Right ventricle myocardium superior (tissue), 1 donor: Measurements from ENCODE around the gene PTPN4. TPM values are rescaled to one million over a fixed set of nuclear protein-coding genes. Genes with fewer than 3 reads are reported as not detected.

ENCODE experiments used
- ATAC-seq: fragments of 200-7000 bp; cut with Tn5 transposase; one replicate; pipeline ENCODE4 v1.9.1; 2020; ENCODE audit warnings: mild to moderate bottlenecking; ENCODE audit not compliant: poor library complexity
- DNase-seq: peaks from one replicate; pipeline ENCODE4 v3.0.0-alpha.2; 2020
- intact Hi-C: fragments of 100-400 bp; cut with DNase I; formaldehyde crosslinking; loops from one replicate; pipeline ENCODE4 v1.11.2; 2022
- total RNA-seq: library from RNA; stranded (reverse); fragmentation: NEBNext Ultra II Directional; extraction: Animal tissue kit (Norgen Biotek cat#: 25700); gene quantifications from one replicate; pipeline ENCODE4 v1.2.1, GENCODE V29; 2021
- donor health status: DM: no; HTN: yes; CAD: no; lungs with severe emphysema.

PTPN4 gene
- total RNA-seq, 1 donor from 2014 or later = 37.6 TPM

DNA sequence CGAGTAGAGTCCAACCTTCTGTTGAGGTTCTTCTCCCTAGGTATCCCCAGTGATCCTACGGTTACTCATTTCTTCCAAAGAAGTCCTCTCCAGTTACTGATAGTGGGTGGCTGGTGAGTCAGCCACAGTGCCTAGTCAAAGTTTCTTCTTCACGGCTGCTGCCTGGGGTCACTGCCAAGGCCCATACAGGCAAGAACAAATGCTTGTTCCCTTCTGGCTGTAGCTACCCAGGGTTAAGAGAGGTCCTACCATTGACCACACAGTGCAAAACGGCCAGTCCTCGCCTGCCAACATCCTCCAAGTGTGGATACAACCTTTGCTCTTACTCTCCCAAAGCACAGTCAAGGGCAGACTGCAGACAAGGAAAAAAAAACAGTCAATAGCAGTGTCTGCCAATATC, 2.9 kb upstream of the PTPN4 start:
- intact Hi-C loops = no loop called here
- DNase-seq (peak; percentile 72), ATAC-seq (no peak)

DNA sequence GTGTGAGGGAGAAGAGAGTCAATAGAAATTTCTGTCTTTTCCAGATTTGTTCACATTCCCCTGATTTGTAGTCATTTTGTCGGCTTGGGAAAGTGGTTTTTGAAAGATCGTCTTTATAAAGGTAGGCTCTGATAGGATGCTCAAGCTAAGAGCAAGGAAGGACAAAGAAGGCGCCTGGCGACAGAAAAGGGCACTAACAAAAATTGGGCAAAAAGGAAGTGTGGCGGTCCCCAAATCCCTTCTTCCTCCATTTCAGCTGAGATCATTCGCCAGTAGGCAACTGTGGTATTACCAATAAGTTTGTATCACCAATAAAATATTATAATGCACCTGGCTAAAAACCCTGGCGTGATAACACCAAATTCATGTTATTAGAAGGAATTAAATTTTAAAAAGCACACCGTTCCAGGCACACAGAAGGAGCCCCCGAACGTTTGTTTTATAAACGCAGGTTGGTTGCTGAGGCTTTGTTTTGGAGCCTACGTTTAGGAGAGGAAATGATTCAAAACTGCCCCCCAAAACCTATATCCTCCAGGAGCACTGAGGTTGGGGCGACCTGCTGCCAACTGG, 756 bp upstream of the PTPN4 start:
- ATAC-seq = no peak
- intact Hi-C loops = no loop called here
- DNase-seq = no peak

DNA sequence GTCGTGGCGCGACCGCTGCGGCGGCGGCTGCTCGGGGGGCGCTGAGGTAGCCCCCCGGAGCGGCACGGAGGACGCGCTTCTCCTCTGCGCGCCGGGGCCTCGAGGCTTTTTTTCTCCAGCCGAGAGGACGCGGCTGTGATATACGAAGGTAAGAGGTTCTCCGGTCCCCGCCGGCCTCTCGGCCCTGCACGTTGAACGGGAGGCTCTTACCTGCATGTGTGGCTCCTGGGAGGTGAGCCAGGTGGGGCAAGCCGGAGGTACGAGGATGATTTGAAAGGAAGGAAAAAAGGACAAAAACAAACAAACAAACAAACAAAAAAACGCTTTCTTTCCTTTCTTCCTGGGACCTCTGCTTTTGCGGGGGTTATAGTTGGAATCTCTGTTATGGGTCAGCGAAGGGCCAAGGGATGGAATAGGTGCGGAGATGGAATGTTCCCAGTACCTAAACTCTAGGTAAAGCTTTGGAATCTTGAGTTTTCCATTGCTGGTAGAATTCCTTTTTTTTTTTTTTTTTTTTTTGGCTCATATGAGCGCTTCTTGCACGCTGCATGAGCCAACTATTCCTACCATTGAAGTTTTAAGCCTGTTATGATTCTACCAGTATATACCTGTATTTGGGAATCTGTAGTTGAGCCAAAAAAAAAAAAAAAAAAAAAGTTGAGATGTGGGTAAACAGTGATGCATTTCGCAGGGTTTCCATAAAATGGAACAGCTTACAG, 674 bp downstream of the PTPN4 start:
- peak; percentile 11 for ATAC-seq
- intact Hi-C loops = no loop called here
- peak; percentile 68 for DNase-seq

DNA sequence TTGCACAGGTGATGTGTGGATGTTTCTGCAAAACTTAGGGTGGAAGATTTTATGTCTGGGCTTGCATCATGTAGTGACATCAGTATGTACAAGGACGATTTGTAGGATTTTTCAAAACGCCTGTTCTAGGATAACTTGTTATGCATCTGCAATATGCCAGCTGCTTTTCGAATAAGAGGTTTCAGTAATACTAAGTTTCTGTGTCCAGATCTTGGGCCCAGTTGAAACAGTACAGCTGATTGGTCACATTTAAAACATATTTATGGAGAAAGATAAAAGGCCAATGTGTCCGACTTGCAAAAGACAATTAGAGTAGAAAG, 1.2 kb downstream of the PTPN4 start:
- intact Hi-C loops = no loop called here
- ATAC-seq = no peak

DNA sequence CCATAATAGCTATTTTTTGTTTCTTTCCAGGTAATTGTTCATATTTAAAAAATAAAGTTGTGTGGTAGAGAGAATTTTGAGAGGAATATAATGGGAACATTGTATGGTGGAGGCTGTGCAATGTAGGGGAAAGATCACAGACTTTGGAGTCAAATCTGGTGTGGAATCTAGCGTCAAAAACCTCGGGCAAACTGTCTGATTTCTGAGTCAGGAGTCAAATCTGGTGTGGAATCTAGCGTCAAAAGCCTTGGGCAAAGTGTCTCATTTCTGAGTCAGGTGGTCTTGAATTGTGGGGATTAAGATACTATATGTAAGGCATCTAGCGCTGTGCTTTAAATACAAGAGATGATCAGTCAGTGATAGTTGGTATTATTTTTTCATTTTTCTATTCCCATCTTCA, 5.1 kb downstream of the PTPN4 start:
- intact Hi-C loops = no loop called here
- DNase-seq (no peak), ATAC-seq (no peak)

More for the DNA sequence above, 1.2 kb downstream of the PTPN4 start:
- DNase-seq = no peak

DNA sequence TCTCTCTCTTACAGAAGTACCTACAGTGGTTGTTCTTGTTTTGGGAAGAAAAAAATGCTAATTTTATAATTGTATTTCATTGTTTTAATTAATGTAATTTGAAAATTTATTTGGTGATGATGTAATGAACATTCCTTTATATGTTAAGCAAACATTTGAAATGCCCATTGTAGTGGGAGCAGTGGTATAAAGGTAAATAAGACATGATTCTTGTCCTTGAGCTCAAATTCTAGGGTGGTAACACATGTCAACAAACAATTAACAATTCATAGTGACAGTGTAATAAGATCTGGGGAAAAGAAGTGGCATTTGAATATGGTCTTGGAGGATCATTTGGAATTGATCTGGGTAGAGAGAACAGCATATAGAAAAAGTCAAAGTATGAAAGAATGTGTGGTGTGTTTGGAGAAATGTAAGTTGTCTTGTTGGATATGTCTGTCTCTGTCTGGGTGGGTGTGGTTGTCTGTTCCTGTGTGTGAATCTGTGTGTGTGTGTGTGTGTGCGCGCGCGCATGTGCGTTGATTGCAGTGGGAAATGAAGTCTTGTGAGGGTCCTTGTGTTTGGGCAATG, 5.8 kb downstream of the PTPN4 start:
- ATAC-seq = no peak
- no peak for DNase-seq
- intact Hi-C loops = no loop called here

DNA sequence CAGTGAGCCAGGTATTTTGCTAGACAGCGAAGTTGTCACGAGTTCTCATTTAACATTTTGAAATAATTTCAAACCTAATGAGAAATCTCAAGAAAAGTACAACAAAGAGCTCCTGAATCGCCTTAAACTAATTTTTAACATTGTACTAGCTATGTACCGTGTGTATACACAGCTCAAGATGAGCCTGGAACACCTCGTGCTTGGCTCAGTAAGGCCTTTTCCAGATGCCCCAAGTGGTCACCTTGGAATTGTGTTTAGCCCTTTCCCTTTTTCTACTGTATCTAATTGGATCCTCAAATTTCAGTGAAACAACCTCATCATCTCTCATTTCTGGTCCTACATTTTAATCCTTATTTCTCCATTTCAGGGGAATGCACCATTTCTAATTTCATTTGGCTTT, 7.2 kb downstream of the PTPN4 start:
- DNase-seq (no peak), ATAC-seq (peak; percentile 57)
- intact Hi-C loops = no loop called here

DNA sequence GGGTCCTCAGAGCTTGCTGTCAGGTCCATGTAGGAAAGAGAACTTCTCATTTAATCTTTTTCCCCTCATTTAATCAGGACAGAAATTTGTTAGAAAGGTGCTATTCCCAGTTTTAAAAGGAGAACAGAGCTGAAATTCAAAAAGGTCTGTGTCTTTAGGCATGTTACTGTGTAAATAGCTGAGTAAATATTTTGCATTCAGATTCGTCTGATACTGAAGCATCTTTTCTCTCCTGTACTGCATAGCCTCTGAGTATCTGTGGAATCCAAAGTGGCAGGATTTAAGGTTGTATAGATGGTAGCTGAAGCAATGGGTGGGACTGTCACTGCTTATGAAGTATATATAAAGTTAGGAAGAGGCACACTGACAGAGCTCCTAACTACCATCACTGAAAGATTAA, 9.0 kb downstream of the PTPN4 start:
- no peak for DNase-seq
- intact Hi-C loops = no loop called here
- ATAC-seq = no peak

DNA sequence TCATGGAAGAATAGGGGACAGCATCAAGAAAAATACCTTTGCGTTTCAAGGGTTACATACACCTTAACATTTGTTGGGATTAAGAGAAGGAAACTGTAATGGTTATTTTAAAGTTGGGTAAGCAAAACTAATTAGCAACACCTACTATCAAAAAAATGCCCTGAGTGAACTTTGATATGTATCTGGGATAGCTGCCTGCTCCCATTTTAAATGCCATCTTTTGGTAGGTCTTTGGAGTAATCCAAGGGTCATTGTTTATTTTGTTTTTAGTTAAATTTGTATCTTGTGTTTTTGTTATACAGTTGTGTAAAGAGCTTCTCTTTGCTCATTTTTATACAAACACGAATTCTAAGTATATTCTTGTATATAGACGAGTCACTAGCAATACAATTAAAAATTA, 9.9 kb downstream of the PTPN4 start:
- DNase-seq = no peak
- intact Hi-C loops = no loop called here

DNA sequence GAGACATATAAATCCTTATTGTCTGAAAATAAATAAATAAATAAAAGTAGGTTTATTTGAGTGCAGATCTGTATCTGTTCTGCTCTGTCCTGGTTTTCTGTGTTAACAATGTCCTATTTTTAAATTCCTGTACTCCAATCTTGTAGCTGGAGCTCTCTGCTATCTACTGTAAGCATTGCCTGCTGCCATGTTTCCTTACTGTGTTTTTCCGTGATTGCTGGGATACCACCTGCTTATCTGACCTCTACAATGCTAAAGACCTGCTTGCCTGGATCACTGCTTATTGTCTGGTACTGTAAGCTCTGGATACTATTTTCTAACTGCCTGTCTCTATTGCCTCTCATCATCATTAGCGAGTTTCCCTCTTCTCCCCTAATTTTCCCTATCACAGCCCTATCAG, 11.6 kb downstream of the PTPN4 start:
- intact Hi-C loops = no loop called here
- ATAC-seq (peak; percentile 95), DNase-seq (no peak)

More for the DNA sequence above, 9.9 kb downstream of the PTPN4 start:
- ATAC-seq = no peak

DNA sequence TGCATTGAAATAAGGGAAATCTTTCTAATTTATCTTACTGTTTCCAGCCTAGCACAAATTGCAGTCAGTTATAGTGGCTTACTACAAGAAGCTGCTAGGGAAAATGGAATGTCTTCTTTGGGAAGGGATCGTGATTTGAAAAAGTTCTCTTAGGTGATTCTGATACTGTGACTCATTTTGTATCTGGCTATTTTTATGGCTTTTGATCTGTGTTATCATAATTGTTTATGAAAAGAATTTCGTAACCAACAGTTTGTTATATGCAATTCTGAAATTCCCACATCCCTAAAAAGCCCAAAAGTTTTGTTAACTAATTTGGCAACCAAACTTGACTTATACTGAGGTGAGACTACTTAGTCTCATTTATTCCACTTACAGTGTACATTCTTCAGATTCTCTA, 12.4 kb downstream of the PTPN4 start:
- ATAC-seq (no peak), DNase-seq (no peak)
- intact Hi-C loops = no loop called here

DNA sequence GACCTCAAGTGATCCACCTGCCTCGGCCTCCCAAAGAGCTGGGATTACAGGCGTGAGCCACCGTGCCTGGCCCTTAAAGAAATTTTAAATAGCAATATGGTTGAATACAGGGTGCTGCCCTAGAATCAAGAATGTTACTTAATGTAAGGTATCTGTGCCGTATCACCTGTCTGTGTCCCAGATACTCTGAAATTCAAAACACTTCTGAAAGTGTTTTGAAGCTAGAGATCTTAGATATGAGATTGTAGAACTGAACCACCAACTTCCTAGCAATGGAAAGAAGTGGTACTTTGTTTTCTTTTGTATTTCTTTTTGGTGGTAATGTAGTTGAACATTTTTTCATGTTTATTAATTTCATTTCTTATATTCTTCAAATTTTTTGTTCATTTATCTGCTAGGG, 13.0 kb downstream of the PTPN4 start:
- DNase-seq = no peak
- intact Hi-C loops = no loop called here
- ATAC-seq = no peak

DNA sequence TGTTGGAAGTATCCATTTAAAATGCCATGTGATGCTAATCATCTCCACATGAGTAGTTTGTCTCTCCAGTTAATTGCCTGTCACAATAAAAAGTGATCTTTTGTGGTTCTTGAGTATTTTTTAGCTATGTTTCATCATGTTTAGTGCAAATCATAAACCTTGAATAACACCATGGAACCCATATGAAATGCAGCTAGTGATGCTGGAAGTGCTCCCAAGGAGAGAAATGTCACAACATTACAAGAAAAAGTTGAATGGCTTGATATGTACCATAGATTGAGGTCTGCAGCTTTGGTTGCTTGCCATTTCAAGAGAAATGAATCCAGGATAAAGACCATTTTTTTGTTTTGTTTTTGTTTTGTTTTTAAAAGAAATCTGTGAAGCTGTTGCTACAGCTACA, 14.3 kb downstream of the PTPN4 start:
- DNase-seq (no peak), ATAC-seq (no peak)
- intact Hi-C loops = no loop called here

DNA sequence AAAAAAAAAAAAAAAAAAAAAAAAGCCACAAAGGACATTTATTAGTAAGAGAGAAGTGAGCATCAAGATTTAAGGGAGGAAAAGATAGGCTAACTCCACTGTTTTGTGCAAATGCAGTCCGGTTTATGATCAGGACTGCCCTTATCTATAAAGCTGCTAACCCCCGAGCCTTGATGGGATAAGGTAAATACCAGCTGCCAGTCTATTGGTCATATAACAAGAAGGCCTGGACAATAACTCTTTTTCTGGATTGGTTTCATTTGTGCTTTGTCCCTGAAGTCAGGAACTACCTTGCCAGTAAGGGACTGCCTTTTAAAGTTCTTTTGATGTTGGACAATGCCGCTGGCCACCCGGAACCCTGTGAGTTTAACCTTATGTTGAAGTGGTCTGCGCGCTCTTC, 15.4 kb downstream of the PTPN4 start:
- no peak for ATAC-seq
- DNase-seq = no peak
- intact Hi-C loops = no loop called here

DNA sequence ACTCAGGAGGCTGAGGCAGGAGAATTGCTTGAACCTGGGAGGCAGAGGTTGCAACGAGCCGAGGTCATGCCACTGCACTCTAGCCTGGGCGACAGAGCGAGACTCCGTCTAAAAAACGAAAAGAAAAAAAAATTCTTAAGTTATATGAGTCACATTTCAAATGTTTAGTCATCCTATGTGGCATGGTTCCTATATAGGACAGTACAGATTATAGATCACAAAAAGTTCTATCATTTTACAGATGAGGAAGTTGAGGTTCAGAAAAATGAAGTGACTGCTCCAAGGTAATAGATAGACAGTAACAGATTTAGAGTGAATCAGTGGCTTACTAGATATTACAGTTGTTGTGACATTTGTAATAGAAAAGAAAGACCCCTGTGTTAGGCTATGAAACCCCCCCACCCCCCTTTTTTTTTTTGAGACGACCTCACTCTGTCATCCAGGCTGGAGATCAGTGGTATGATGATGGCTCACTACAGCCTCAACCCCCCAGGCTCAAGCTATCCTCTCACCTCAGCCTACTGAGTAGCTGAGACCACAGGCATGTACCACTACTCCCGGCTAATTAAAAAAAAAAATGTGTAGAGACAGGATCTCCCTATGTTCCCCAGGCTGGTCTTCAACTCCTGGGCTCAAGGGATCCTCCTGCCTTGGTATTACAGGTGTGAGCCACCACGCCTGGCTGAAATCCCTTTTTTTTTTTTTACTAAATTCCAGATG, 22.7 kb downstream of the PTPN4 start:
- ATAC-seq = no peak
- intact Hi-C loops = no loop called here
- no peak for DNase-seq

DNA sequence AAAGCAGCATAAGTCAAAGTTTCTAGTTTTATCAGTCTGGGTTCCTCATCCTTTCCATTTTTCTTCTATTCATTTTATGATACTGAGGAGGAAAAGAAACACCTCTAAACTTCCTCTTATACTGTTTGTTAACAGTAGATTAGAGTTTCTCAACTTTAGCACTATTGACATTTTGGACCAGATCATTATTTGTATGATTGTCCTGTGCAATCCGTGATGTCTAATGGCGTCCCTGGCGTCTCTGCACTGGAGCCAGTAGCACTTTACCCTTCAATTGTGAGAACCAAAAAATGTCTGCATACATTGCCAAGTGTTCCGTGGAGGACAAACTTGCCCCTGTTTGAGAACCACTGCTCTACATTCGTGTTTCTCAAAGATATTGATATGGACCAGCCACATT, 25.2 kb downstream of the PTPN4 start:
- intact Hi-C loops = no loop called here
- DNase-seq (no peak), ATAC-seq (no peak)

DNA sequence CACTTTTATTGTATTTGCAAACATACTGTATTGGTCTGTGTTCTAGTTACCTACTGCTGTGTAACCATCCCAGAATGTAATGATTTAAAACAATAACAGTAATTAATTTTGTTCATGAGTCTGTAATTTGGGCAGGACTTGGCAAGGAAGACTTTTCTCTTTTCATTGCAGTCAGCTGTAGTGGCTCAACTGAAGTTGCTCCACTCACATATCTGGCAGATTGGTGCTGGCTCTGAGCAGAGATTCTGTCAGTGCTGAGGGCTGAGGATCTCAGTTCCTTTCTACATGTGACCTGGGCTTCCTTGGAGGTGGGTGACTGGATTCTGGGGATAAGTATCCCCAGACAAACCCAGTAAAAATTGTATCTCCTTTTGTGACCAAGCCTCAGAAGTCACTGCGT, 26.6 kb downstream of the PTPN4 start:
- intact Hi-C loops = no loop called here
- no peak for DNase-seq
- peak; percentile 89 for ATAC-seq

DNA sequence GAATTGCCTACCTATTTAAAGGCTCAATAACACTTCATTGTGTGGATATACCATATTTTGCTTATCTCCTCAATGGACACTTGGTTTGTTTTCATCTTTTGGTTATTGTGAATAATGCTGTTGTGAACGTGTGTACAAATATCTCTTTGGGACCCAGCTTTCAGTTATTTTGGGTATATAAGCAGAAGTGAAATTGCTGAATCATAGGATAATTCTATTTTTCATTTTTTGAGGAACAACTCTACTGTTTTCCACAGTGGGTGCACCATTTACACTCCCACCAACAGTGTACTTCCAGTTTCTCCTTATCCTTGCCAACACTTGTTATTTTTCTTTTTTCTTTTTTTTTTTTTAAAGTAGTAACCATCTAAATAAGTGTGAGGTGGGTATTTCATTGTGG, 29.0 kb downstream of the PTPN4 start:
- no peak for ATAC-seq
- DNase-seq = no peak
- intact Hi-C loops = no loop called here

DNA sequence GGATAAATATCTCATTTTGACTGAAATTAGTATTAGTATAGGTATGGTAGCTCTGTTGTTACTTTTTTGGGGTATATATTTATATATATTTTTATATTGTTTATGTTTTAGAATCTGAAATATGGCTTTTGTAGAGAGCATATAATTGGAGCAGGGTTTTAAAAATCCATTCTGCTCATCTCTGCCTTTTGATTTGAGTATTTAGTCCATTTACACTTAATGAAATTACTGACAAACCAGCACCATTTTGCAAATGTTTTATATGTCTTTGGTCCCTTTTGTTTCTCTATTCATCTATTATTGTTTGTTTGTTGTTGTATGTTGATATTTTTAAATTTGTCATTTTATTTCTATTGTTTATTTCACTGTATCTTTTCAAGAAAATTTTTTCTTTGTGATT, 30.7 kb downstream of the PTPN4 start:
- ATAC-seq = no peak
- no peak for DNase-seq
- intact Hi-C loops = no loop called here

DNA sequence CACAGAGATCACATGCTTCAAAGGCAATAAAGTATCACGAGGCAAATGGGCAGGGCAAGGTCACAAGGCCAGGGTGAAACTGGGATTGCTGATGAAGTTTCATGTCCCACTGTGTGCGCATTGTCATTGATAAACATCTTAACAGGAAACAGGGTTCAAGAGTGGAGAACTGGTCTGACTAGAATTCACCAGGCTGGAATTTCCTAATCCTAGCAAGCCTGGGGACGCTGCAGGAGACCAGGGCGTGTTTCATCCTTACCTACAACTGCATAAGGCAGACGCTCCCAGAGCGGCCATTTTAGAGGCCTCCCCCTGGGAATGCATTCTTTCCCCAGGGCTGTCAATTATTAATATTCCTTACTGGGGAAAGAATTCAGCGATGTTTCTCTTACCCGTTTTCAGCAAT, 33.2 kb downstream of the PTPN4 start:
- ATAC-seq = no peak
- intact Hi-C loops = no loop called here
- DNase-seq = no peak
